ENCODE results near the gene FFAR1.
"Not testable (repeated sequence)": the region's sequence is repeated elsewhere in the genome, so short reads cannot be mapped to it uniquely, and the experiment has no call there.

The FFAR1 gene

GRCh38 chr19:35352448-35353304, 5.0 kb downstream of the FFAR1 start:
- peaks cover 11% of the 10 kb centered on the region for H3K27me3 ChIP-seq (ENCODE audit: low read depth)
- no peaks in the 10 kb centered on the region for H3K4me1 ChIP-seq
- no peaks in the 10 kb centered on the region for H3K36me3 ChIP-seq (replicated peaks)
- H3K9me3 ChIP-seq, result no peaks in the 10 kb centered on the region
- no peak overlapping the region for H3K4me3 ChIP-seq
- in situ Hi-C loops (cut with MboI; ENCODE audit: low sequenced_read_pairs), result no loop called here
- peak; percentile 60 to 77 for DNase-seq (ENCODE audit: low spot score in 2 of 2)

GRCh38 chr19:35353635-35354034, 5.9 kb downstream of the FFAR1 start:
- no peak for DNase-seq (ENCODE audit: low spot score in 2 of 2)
- H3K36me3 ChIP-seq (replicated peaks), result no peaks in the 10 kb centered on the region
- H3K9me3 ChIP-seq, result no peaks in the 10 kb centered on the region
- peaks cover 13% of the 10 kb centered on the region for H3K27me3 ChIP-seq (ENCODE audit: low read depth)
- no peaks in the 10 kb centered on the region for H3K4me1 ChIP-seq
- no peak overlapping the region for H3K4me3 ChIP-seq
- in situ Hi-C loops (cut with MboI; ENCODE audit: low sequenced_read_pairs), result no loop called here

- no peak for DNase-seq (ENCODE audit: low spot score in 2 of 2)
- in situ Hi-C loops (cut with MboI; ENCODE audit: low sequenced_read_pairs), result no loop called here
- Histone ChIP-seq H3K4me3 (no peak overlapping the region), H3K27me3 (ENCODE audit: low read depth) (peaks cover 13% of the 10 kb centered on the region), H3K36me3 (replicated peaks) (no peaks in the 10 kb centered on the region), H3K9me3 (no peaks in the 10 kb centered on the region), H3K4me1 (no peaks in the 10 kb centered on the region)
These were observed 7.2 kb downstream of the FFAR1 start for GRCh38 chr19:35354898-35355297.

- H3K36me3 ChIP-seq (replicated peaks), result no peaks in the 10 kb centered on the region
- DNase-seq (ENCODE audit: low spot score in 2 of 2), result no peak
- no peaks in the 10 kb centered on the region for H3K4me1 ChIP-seq
These were observed 8.2 kb downstream of the FFAR1 start for GRCh38 chr19:35355791-35356460.

GRCh38 chr19:35357867-35358573, 10.3 kb downstream of the FFAR1 start, which contains the start of gene FFAR3:
FFAR3 (plus strand) TSS chr19:35358460; CDS start chr19:35358891, 431 bp downstream.
- Histone ChIP-seq H3K9me3 (no peaks in the 10 kb centered on the region), H3K4me1 (no peaks in the 10 kb centered on the region), H3K4me3 (no peak within 1 kb of the TSS), H3K27me3 (ENCODE audit: low read depth) (peaks cover 36% of the 10 kb centered on the region), H3K36me3 (replicated peaks) (no peaks in the 10 kb centered on the region)
- DNase-seq (ENCODE audit: low spot score in 2 of 2), result no peak
- in situ Hi-C loops (cut with MboI; ENCODE audit: low sequenced_read_pairs), result no loop called here

More at GRCh38 chr19:35355791-35356460, 8.2 kb downstream of the FFAR1 start:
- in situ Hi-C loops (cut with MboI; ENCODE audit: low sequenced_read_pairs), result no loop called here
- Histone ChIP-seq H3K4me3 (no peak overlapping the region), H3K27me3 (ENCODE audit: low read depth) (peaks cover 16% of the 10 kb centered on the region), H3K9me3 (no peaks in the 10 kb centered on the region)

GRCh38 chr19:35358834-35359233, 11.1 kb downstream of the FFAR1 start:
- H3K4me3 ChIP-seq; H3K36me3 ChIP-seq (replicated peaks); DNase-seq (ENCODE audit: low spot score in 2 of 2); H3K4me1 ChIP-seq; in situ Hi-C loops (cut with MboI; ENCODE audit: low sequenced_read_pairs); H3K9me3 ChIP-seq: not testable (repeated sequence)
- peaks cover 35% of the 10 kb centered on the region for H3K27me3 ChIP-seq (ENCODE audit: low read depth)

GRCh38 chr19:35359395-35359794, 11.7 kb downstream of the FFAR1 start:
- H3K36me3 ChIP-seq (replicated peaks); H3K4me3 ChIP-seq; H3K4me1 ChIP-seq; DNase-seq (ENCODE audit: low spot score in 2 of 2); H3K9me3 ChIP-seq; in situ Hi-C loops (cut with MboI; ENCODE audit: low sequenced_read_pairs): not testable (repeated sequence)
- peaks cover 34% of the 10 kb centered on the region for H3K27me3 ChIP-seq (ENCODE audit: low read depth)

- in situ Hi-C loops (cut with MboI; ENCODE audit: low sequenced_read_pairs); H3K36me3 ChIP-seq (replicated peaks); DNase-seq (ENCODE audit: low spot score in 2 of 2); H3K9me3 ChIP-seq; H3K4me3 ChIP-seq; H3K4me1 ChIP-seq: not testable (repeated sequence)
- H3K27me3 ChIP-seq (ENCODE audit: low read depth), result peaks cover 34% of the 10 kb centered on the region
These were observed 12.4 kb downstream of the FFAR1 start for GRCh38 chr19:35360081-35360480.

GRCh38 chr19:35360880-35361420, 13.2 kb downstream of the FFAR1 start:
- H3K4me1 ChIP-seq, result no peaks in the 10 kb centered on the region
- DNase-seq (ENCODE audit: low spot score in 2 of 2), result no peak
- peaks cover 34% of the 10 kb centered on the region for H3K27me3 ChIP-seq (ENCODE audit: low read depth)
- in situ Hi-C loops (cut with MboI; ENCODE audit: low sequenced_read_pairs), result no loop called here
- H3K4me3 ChIP-seq, result no peak overlapping the region
- no peaks in the 10 kb centered on the region for H3K36me3 ChIP-seq (replicated peaks)
- H3K9me3 ChIP-seq, result no peaks in the 10 kb centered on the region

GRCh38 chr19:35362261-35363000, 14.7 kb downstream of the FFAR1 start:
- in situ Hi-C loops (cut with MboI; ENCODE audit: low sequenced_read_pairs), result no loop called here
- DNase-seq (ENCODE audit: low spot score in 2 of 2), result no peak
- Histone ChIP-seq H3K9me3 (no peaks in the 10 kb centered on the region), H3K27me3 (ENCODE audit: low read depth) (peaks cover 32% of the 10 kb centered on the region), H3K4me1 (no peaks in the 10 kb centered on the region), H3K4me3 (no peak overlapping the region), H3K36me3 (replicated peaks) (no peaks in the 10 kb centered on the region)

- Histone ChIP-seq H3K9me3 (no peaks in the 10 kb centered on the region), H3K4me1 (no peaks in the 10 kb centered on the region), H3K4me3 (no peak overlapping the region), H3K36me3 (replicated peaks) (no peaks in the 10 kb centered on the region), H3K27me3 (ENCODE audit: low read depth) (peaks cover 26% of the 10 kb centered on the region)
- no peak for DNase-seq (ENCODE audit: low spot score in 2 of 2)
- in situ Hi-C loops (cut with MboI; ENCODE audit: low sequenced_read_pairs), result no loop called here
These were observed 15.4 kb downstream of the FFAR1 start for GRCh38 chr19:35363001-35363590.

GRCh38 chr19:35363711-35364425, 16.2 kb downstream of the FFAR1 start:
- Histone ChIP-seq H3K27me3 (ENCODE audit: low read depth) (peaks cover 26% of the 10 kb centered on the region), H3K4me3 (no peak overlapping the region), H3K4me1 (no peaks in the 10 kb centered on the region), H3K36me3 (replicated peaks) (no peaks in the 10 kb centered on the region), H3K9me3 (no peaks in the 10 kb centered on the region)
- in situ Hi-C loops (cut with MboI; ENCODE audit: low sequenced_read_pairs), result no loop called here
- no peak for DNase-seq (ENCODE audit: low spot score in 2 of 2)
